C4-2B (cell line): Measurements from ENCODE around the gene CPNE7.

Experiments
- H3K27ac ChIP-seq: fragments of 450-650 bp; 2 replicates; pipeline ENCODE4 v1.5.1; 2017
- CTCF ChIP-seq: fragments of 450-650 bp; conservative IDR thresholded peaks from 2 replicates; pipeline ENCODE4 v1.5.1; 2017; ENCODE audit warnings: mild to moderate bottlenecking
- ZFX ChIP-seq: fragments of 450-650 bp; IDR thresholded peaks from 2 replicates; pipeline ENCODE4 v1.6.1; 2017

The CPNE7 gene

GRCh38 chr16:89555780-89556179, 19.8 kb upstream of the CPNE7 start:
- TF ChIP-seq CTCF (no peak), ZFX (no peak)

GRCh38 chr16:89556750-89557689, 18.5 kb upstream of the CPNE7 start:
- TF ChIP-seq CTCF (peak; percentile 94), ZFX (no peak)
- H3K27ac ChIP-seq: no peak overlapping the region

More at GRCh38 chr16:89555780-89556179, 19.8 kb upstream of the CPNE7 start:
- no peak overlapping the region for H3K27ac ChIP-seq

GRCh38 chr16:89557690-89558490, 17.7 kb upstream of the CPNE7 start:
- no peak for TF ChIP-seq ZFX
- TF ChIP-seq CTCF: peak; percentile 68
- H3K27ac ChIP-seq: no peak overlapping the region

GRCh38 chr16:89560378-89561141, 15.0 kb upstream of the CPNE7 start, which contains the start of gene RPL13:
Gene RPL13, plus strand, starts transcription at chr16:89560682. Its CDS starts 278 bp downstream, at chr16:89560960.
- peak within 1 kb of the TSS; percentile 98 for H3K27ac ChIP-seq
- no peak for TF ChIP-seq CTCF
- TF ChIP-seq ZFX: peak; percentile 88

GRCh38 chr16:89561142-89561883, 14.2 kb upstream of the CPNE7 start:
- peak overlapping the region; percentile 98 for H3K27ac ChIP-seq
- TF ChIP-seq ZFX (no peak), CTCF (peak; percentile 8; the same call in 1 of the 2 replicates)

GRCh38 chr16:89561884-89562599, 13.5 kb upstream of the CPNE7 start:
- peak overlapping the region; percentile 98 for H3K27ac ChIP-seq
- TF ChIP-seq CTCF: no peak
- no peak for TF ChIP-seq ZFX
